GM18505 (cell line): Measurements from ENCODE around the gene MRPL4.

Experiments
- ATAC-seq: cut with Tn5 transposase; IDR thresholded peaks from one replicate; pipeline ENCODE4 v1.9.1; 2021; ENCODE audit not compliant: unreplicated experiment
- POLR2A ChIP-seq: IDR thresholded peaks from 4 replicates; pipeline ENCODE4 v1.6.1; 2011; ENCODE audit warnings: borderline replicate concordance; ENCODE audit not compliant: insufficient read depth, insufficient read length; ENCODE audit errors: extremely low read depth

Gene MRPL4

DNA sequence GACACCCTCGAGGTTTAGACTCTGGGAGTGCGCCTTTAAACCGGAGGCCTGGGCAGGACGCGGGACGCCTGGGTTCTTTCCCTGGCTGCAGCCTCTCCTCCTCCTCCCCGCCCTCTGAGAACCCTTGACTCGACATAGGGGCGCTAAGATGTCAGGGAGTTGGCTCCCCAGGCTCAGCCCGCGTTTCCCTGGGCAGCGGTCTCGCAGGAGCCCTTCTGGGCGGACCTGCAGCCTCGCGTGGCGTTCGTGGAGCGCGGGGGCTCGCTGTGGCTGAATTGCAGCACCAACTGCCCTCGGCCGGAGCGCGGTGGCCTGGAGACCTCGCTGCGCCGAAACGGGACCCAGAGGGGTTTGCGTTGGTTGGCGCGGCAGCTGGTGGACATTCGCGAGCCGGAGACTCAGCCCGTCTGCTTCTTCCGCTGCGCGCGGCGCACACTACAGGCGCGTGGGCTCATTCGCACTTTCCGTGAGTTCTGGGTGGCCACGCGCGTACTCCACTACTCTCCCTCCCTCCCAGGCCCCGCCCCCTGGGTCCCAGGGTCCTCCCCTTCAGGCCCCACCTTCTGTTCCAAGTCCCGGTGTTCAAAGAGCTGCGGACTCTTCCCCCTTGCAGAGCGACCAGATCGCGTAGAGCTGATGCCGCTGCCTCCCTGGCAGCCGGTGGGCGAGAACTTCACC is 39.0 kb downstream of the MRPL4 start:
- no peak for ATAC-seq
- TF ChIP-seq POLR2A, result no peak

- no peak for TF ChIP-seq POLR2A
These were observed 39.7 kb downstream of the MRPL4 start for GRCh38 chr19:10291554-10292205.

GRCh38 chr19:10292206-10292788 is 40.3 kb downstream of the MRPL4 start:
- ATAC-seq, result peak; percentile 39
- no peak for TF ChIP-seq POLR2A

More at GRCh38 chr19:10291554-10292205, 39.7 kb downstream of the MRPL4 start:
- ATAC-seq, result no peak

DNA sequence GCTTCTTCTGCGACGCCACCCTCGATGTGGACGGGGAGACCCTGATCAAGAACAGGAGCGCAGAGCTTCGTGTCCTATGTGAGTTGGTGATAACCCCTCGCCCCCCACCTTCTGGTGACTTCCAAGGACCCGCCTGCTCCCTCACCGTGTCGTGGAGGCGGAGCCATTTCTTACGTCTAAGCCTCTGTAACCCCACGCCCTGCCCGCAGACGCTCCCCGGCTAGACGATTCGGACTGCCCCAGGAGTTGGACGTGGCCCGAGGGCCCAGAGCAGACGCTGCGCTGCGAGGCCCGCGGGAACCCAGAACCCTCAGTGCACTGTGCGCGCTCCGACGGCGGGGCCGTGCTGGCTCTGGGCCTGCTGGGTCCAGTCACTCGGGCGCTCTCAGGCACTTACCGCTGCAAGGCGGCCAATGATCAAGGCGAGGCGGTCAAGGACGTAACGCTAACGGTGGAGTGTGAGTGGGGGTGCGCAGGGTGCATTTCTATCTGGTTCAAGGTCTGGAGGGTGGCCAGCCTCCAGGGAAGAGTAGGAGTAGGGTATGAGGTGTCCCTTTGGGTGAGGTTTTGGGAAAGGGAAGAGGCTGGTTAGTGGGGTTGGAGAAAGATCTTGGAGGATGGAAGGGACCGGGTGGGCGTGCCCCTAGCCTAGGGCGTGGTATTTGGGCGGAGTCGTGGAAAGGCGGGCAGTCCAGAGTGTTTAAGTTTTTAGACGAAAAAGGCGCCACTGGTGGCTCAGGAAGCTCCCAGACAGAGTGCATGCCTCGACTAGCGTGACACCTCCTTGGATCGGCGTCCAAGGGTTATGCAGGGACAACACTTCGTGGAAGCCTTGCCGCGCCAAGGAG is 41.0 kb downstream of the MRPL4 start:
- TF ChIP-seq POLR2A, result no peak
- no peak for ATAC-seq

DNA sequence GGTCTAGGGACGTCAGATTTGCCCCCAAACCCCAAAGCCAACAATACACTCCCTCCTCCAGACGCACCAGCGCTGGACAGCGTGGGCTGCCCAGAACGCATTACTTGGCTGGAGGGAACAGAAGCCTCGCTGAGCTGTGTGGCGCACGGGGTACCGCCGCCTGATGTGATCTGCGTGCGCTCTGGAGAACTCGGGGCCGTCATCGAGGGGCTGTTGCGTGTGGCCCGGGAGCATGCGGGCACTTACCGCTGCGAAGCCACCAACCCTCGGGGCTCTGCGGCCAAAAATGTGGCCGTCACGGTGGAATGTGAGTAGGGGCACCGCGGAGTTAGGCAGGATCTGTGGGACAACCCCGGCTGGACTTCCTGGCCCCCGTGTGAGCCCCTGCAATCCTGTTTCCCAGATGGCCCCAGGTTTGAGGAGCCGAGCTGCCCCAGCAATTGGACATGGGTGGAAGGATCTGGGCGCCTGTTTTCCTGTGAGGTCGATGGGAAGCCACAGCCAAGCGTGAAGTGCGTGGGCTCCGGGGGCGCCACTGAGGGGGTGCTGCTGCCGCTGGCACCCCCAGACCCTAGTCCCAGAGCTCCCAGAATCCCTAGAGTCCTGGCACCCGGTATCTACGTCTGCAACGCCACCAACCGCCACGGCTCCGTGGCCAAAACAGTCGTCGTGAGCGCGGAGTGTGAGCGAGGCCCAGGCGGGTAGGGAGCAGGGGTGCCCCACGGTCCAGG is 41.8 kb downstream of the MRPL4 start:
- TF ChIP-seq POLR2A, result no peak
- no peak for ATAC-seq

GRCh38 chr19:10294368-10294697 is 42.3 kb downstream of the MRPL4 start:
- no peak for TF ChIP-seq POLR2A
- ATAC-seq, result no peak

DNA sequence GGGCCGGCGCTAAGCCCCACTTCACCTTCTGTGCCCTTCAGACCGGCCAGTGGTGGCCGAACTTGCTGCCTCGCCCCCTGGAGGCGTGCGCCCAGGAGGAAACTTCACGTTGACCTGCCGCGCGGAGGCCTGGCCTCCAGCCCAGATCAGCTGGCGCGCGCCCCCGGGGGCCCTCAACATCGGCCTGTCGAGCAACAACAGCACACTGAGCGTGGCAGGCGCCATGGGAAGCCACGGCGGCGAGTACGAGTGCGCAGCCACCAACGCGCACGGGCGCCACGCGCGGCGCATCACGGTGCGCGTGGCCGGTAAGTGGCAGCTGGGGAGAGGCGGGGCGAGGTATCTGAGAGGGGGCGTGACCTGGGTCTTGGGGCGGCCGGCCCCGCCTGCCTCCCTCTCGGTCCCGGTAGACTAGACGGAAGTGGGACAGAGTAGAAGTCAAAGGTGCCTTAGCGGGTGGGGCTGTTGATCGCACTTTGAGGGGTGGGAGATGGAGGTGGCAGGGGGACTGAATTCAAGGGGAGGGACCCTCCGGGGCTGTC is 43.4 kb downstream of the MRPL4 start:
- peak; percentile 53 for TF ChIP-seq POLR2A

GRCh38 chr19:10295847-10296591 is 44.0 kb downstream of the MRPL4 start:
- TF ChIP-seq POLR2A, result no peak
- no peak for ATAC-seq

More for the DNA sequence above, 43.4 kb downstream of the MRPL4 start:
- ATAC-seq, result no peak

DNA sequence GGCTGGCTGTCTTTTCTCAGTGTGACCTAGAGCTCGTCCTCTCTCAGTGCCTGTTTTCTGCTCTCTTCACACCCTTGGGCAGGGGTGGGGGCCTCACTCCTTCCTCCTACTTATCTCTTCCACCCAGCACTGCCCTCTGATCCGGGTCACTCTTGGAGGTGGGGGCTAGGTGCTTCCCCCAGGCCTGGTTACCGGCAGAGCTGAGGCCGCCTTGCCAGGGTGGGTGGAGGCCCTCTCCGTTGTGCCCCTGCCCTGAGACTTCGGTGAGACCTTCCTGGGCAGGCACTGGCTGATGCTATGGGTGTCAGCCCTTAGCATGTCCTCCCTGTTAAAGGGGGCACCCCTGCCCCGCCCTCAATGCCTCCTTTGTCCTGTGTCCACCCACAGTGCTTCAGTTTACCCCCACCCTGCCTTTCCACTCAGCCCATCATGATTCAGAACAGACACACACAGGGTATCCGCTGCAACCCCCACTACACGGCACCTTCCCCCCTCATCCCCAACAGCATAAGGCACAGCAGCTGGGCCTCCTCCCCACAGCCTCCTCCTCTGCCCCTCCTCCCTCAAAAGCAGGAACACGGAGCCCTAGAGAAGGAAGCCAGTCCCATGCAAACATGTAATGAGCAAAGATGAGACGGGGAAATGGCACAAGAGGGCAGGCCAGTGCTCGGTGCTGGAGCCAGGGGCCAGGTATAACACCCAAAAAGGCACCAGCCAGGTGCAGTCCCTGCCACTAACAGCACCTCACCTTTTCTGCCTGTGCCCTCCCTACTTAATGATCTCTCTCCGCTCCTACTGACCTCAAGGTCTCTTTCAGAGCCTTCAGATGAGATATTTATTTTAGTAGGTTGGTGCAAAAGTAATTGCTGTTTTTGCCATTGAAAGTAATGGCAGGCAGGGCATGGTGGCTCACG is 47.8 kb downstream of the MRPL4 start:
- ATAC-seq, result no peak
- TF ChIP-seq POLR2A, result no peak

DNA sequence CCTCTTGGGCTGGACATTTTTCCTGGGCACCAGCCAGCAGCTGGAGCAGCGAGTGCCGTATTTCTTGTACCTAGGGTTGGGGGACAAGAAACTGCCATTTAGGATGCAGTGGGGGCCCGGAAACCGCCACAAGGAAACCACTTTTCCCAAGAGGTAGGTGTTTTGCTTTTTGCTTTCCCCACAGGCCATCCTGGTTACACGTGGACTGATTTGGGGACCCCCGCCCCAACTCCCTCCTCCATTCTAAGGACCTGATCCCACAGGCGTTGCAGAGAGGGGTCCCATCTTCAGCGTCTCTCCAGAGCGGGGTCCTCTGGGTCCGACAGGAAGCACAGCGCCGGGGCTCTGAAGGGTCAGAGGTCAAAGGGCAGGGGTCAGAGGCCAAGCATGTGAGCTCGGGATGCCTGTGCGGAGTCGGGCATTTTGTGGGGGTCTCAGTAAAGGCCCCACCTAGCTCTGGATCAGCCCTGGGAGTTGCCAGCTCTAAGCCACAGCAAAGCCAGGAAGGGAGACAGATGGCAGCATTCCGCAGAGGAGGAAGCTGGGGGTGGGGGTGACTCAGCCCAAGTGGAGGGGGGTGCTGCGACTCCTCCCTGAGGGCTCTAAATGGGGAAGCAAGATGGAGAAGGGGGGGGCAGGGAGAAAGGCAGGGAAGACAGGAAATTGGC is 53.3 kb downstream of the MRPL4 start:
- ATAC-seq, result no peak

More for the DNA sequence above, 53.3 kb downstream of the MRPL4 start:
- no peak for TF ChIP-seq POLR2A
